HepG2 (cell line): ENCODE measurements around the gene CYTH1. TPM values are rescaled to one million over a fixed set of nuclear protein-coding genes. Genes with fewer than 3 reads are reported as not detected.

Experiments used
- ATAC-seq: fragments of 200-7000 bp; cut with Tn5 transposase; 3 replicates; pipeline ENCODE4 v1.9.1; 2020; ENCODE audit warnings: mild to moderate bottlenecking, moderate library complexity
- BruUV-seq: library from RNA; stranded (reverse); fragments of 400-500 nt; replicated peaks from 2 replicates; lab custom pipeline; 2021; lab: Mats Ljungman, UMichigan
- CTCF ChIA-PET: fragments of 300-600 bp; formaldehyde crosslinking; extraction: SDS; loops from one replicate; lab custom pipeline; 2021; ENCODE audit warnings: low total read pairs, inconsistent platforms, low intra/inter-chr PET ratio; lab: Yijun Ruan, JAX
- POLR2A ChIA-PET: fragments of 350-600 bp; sonication (Branson Sonifier 250); formaldehyde crosslinking; loops from one replicate; lab custom pipeline; 2020; ENCODE audit warnings: antibody characterized with exemption, inconsistent platforms; lab: Yijun Ruan, JAX
- DNase-seq: peaks from one replicate; pipeline ENCODE4 v3.0.0-alpha.2; 2015; ENCODE audit warnings: low spot score
- FAIRE-seq: peaks from 3 replicates; lab custom pipeline; 2011; peaks lifted over from hg19 to GRCh38; lab: Jason Lieb, UNC
- H2AFZ ChIP-seq: one replicate; pipeline ENCODE4 v1.6.1; 2011; ENCODE audit warnings: low read length, inconsistent platforms
- H3K27ac ChIP-seq: fragments of 300-600 bp; 3 replicates; pipeline ENCODE4 v1.8.0; 2011; ENCODE audit warnings: mixed run types, mild to moderate bottlenecking, mixed read lengths, low read length, inconsistent platforms; ENCODE audit not compliant: insufficient read depth; ENCODE audit errors: extremely low read length
- H3K27me3 ChIP-seq, 2 experiments: fragments of 200-600 bp in 1 of 2; 2 replicates in 1 of 2; 3 replicates in 1 of 2; pipeline versions ENCODE4 v1.6.0 to v1.8.0; 2011; ENCODE audit warnings: low read length in 2 of 2, mild to moderate bottlenecking in 2 of 2, moderate library complexity in 2 of 2, inconsistent platforms in 1 of 2; ENCODE audit not compliant: insufficient read depth in 2 of 2, control insufficient read depth in 1 of 2
- H3K36me3 ChIP-seq, 2 experiments: fragments of 200-600 bp in 1 of 2; replicated peaks in 1 of 2; 2 replicates in 1 of 2; 3 replicates in 1 of 2; pipeline versions ENCODE4 v1.5.1 to v1.8.0; 2011; ENCODE audit warnings: low read length in 2 of 2, inconsistent platforms in 1 of 2; ENCODE audit not compliant: insufficient read depth in 2 of 2, control insufficient read depth in 1 of 2
- H3K4me1 ChIP-seq: 2 replicates; pipeline ENCODE4 v1.5.1; 2012; ENCODE audit warnings: low read length, inconsistent platforms; ENCODE audit not compliant: insufficient read depth
- H3K4me2 ChIP-seq: 2 replicates; pipeline ENCODE4 v1.6.0; 2011; ENCODE audit warnings: low read depth, low read length, inconsistent platforms
- H3K4me3 ChIP-seq, 3 experiments: fragments of 200-600 bp in 1 of 3; sonication (generic), shearing (Covaris generic) in 1 of 3; replicated peaks in 1 of 3; 2 replicates each; pipeline ENCODE4 v1.5.1; 2011 to 2016; ENCODE audit warnings: low read length in 3 of 3, inconsistent platforms in 2 of 3, low read depth in 2 of 3, mild to moderate bottlenecking in 2 of 3, control low read depth in 1 of 3, mixed read lengths in 1 of 3; ENCODE audit not compliant: insufficient read depth in 1 of 3
- H3K79me2 ChIP-seq: one replicate; pipeline ENCODE4 v1.6.1; 2011; ENCODE audit warnings: low read length, inconsistent platforms; ENCODE audit not compliant: insufficient read depth
- H3K9ac ChIP-seq: 2 replicates; pipeline ENCODE4 v1.6.0; 2011; ENCODE audit warnings: mild to moderate bottlenecking, low read depth, low read length, inconsistent platforms; ENCODE audit not compliant: insufficient read depth
- H3K9me3 ChIP-seq: 2 replicates; pipeline ENCODE4 v1.5.1; 2012; ENCODE audit warnings: mild to moderate bottlenecking, low read length
- H4K20me1 ChIP-seq: 2 replicates; pipeline ENCODE4 v1.6.0; 2011; ENCODE audit warnings: inconsistent platforms, mild to moderate bottlenecking, low read length, moderate library complexity; ENCODE audit not compliant: insufficient read depth
- CEBPG ChIP-seq: IDR thresholded peaks from 2 replicates; pipeline ENCODE4 v1.6.1; 2016
- HIC2 ChIP-seq: sonication (generic); formaldehyde crosslinking; IDR thresholded peaks from 2 replicates; pipeline ENCODE4 v1.9.0; 2022; ENCODE audit warnings: low read depth, missing genetic modification reagents
- IKZF5 ChIP-seq: IDR thresholded peaks from 2 replicates; pipeline ENCODE4 v1.6.1; 2018; ENCODE audit warnings: missing genetic modification reagents, mild to moderate bottlenecking, missing compliant biosample characterization
- MIER3 ChIP-seq: IDR thresholded peaks from 2 replicates; pipeline ENCODE4 v1.6.1; 2016; ENCODE audit warnings: missing compliant biosample characterization, borderline replicate concordance
- PATZ1 ChIP-seq: sonication (generic); formaldehyde crosslinking; IDR thresholded peaks from 2 replicates; pipeline ENCODE4 v1.4.0; 2020; ENCODE audit warnings: missing genetic modification reagents
- RFXAP ChIP-seq: sonication (generic); formaldehyde crosslinking; IDR thresholded peaks from 2 replicates; pipeline ENCODE4 v1.4.0; 2020; ENCODE audit warnings: missing genetic modification reagents, borderline replicate concordance
- TEAD3 ChIP-seq: optimal IDR thresholded peaks from 2 replicates; pipeline ENCODE3; 2016; ENCODE audit warnings: borderline replicate concordance
- WGBS: methylation state at CpG from one replicate; pipeline ENCODE4 v1.1.6; 2017; ENCODE audit warnings: low lambda C conversion rate; 5-methylcytosine and 5-hydroxymethylcytosine counted together
- in situ Hi-C: cut with HindIII; loops from 2 replicates; pipeline ENCODE4 v1.10.0; 2017; ENCODE audit warnings: low pct_unique_long_range_greater_than_20kb; ENCODE audit not compliant: extremely low pct_ligation_motif_present
- intact Hi-C: fragments of 100-400 bp; cut with micrococcal nuclease; formaldehyde crosslinking; loops from one replicate; pipeline ENCODE4 v1.10.0; 2022; ENCODE audit not compliant: unreplicated experiment
- polyA plus RNA-seq, 8 experiments: library from polyadenylated mRNA; depleted of rRNA in 3 of 8; stranded (reverse) in 7 of 8; unstranded in 1 of 8; fragments of >200 nt; fragmentation: Illumina TruSeq in 4 of 8; extraction: Trizol in 4 of 8; gene quantifications; 2 replicates each; pipeline versions ENCODE4 v1.2.1 to v1.2.3, GENCODE V29; 2011 to 2016; ENCODE audit warnings: low read depth in 4 of 8, missing spikeins in 1 of 8, mixed read lengths in 1 of 8; ENCODE audit not compliant: insufficient read depth in 1 of 8
- total RNA-seq, 5 experiments: library from RNA; depleted of rRNA; stranded (reverse); fragments of >200 nt; fragmentation: Illumina TruSeq; extraction: Trizol; gene quantifications; 2 replicates each; pipeline ENCODE4 v1.2.3, GENCODE V29; 2016; ENCODE audit warnings: low read depth in 1 of 5

CYTH1 gene
- total and polyA plus RNA-seq, 2 of the 13 experiments (the other 11 are each of a cell fraction or from before 2014, with no cell fraction given): 20.1 to 48.9 TPM

- H3K79me2 ChIP-seq: peaks cover 59% of the 10 kb centered on the region
- no peak overlapping the region for H2AFZ ChIP-seq
- H3K27ac ChIP-seq: no peak overlapping the region
- intact Hi-C loops (no loop called here), in situ Hi-C loops (no loop called here)
- H3K9ac ChIP-seq: no peak overlapping the region
- FAIRE-seq (no peak), DNase-seq (no peak), ATAC-seq (no peak)
- H3K4me3 ChIP-seq: no peak overlapping the region
- peaks cover 50% of the 10 kb centered on the region for H4K20me1 ChIP-seq
- H3K4me1 ChIP-seq: peaks cover 52% of the 10 kb centered on the region
- H3K9me3 ChIP-seq: no peaks in the 10 kb centered on the region
- ChIA-PET CTCF (no interaction called here), POLR2A (no interaction called here)
- H3K4me2 ChIP-seq: no peak overlapping the region
- H3K36me3 ChIP-seq: no peaks in the 10 kb centered on the region
- WGBS: 85% methylated on average over 7 of the region's 7 CpGs
- no peaks in the 10 kb centered on the region for H3K27me3 ChIP-seq
- TF ChIP-seq RFXAP (CRISPR knock-in tag) (no peak), CEBPG (CRISPR knock-in tag) (no peak), PATZ1 (CRISPR knock-in tag) (no peak)
- no TSS peak for BruUV-seq
These were observed 57.1 kb downstream of the CYTH1 start for GRCh38 chr17:78724999-78725398.

- H3K9ac ChIP-seq: no peak overlapping the region
- H2AFZ ChIP-seq: no peak overlapping the region
- intact Hi-C loops: no loop called here
- H3K79me2 ChIP-seq: peaks cover 57% of the 10 kb centered on the region
- H3K27me3 ChIP-seq: no peaks in the 10 kb centered on the region
- H3K36me3 ChIP-seq: no peaks in the 10 kb centered on the region
- FAIRE-seq: no peak
- ATAC-seq: no peak
- in situ Hi-C loops: no loop called here
- ChIA-PET POLR2A (no interaction called here), CTCF (no interaction called here)
- no TSS peak for BruUV-seq
- H3K4me3 ChIP-seq: no peak overlapping the region
- peak overlapping the region; percentile 9; the same call in 1 of the 2 replicates for H3K4me2 ChIP-seq
- H4K20me1 ChIP-seq: peaks cover 54% of the 10 kb centered on the region
- H3K4me1 ChIP-seq: peaks cover 57% of the 10 kb centered on the region
- no peaks in the 10 kb centered on the region for H3K9me3 ChIP-seq
- WGBS: 48% methylated on average over 5 of the region's 5 CpGs
- no peak for DNase-seq
- no peak overlapping the region for H3K27ac ChIP-seq
- TF ChIP-seq PATZ1 (CRISPR knock-in tag): peak; percentile 22; the same call in 1 of the 2 replicates
- peak; percentile 65; the same call in 1 of the 2 replicates for TF ChIP-seq HIC2 (CRISPR knock-in tag)
- peak; percentile 25 for TF ChIP-seq TEAD3 (CRISPR knock-in tag)
- no peak for TF ChIP-seq MIER3 (CRISPR knock-in tag)
- TF ChIP-seq IKZF5 (CRISPR knock-in tag): no peak
These were observed 57.5 kb downstream of the CYTH1 start for GRCh38 chr17:78724544-78724943.
